AG04449 (cell line): ENCODE data around the gene YAF2.

ENCODE experiments used
- CTCF ChIA-PET: fragments of 350-600 bp; formaldehyde crosslinking; extraction: SDS; loops from one replicate; lab custom pipeline; 2021; ENCODE audit warnings: antibody characterized with exemption; lab: Yijun Ruan, JAX
- POLR2A ChIA-PET: fragments of 400-600, 350-600 bp; formaldehyde crosslinking; extraction: SDS; loops from one replicate; lab custom pipeline; 2020; ENCODE audit warnings: antibody characterized with exemption, inconsistent platforms; lab: Yijun Ruan, JAX
- DNase-seq: peaks from one replicate; pipeline ENCODE4 v3.0.0-alpha.2; 2010; ENCODE audit warnings: low read depth, low spot score
- H3K4me3 ChIP-seq: 2 replicates; pipeline ENCODE4 v1.5.1; 2011; ENCODE audit warnings: low read depth, mild to moderate bottlenecking, control low read depth, low read length
- CTCF ChIP-seq: IDR thresholded peaks from one replicate; pipeline ENCODE4 v1.5.1; 2011; ENCODE audit warnings: mild to moderate bottlenecking, moderate library complexity, low read length, control low read depth, inconsistent platforms; ENCODE audit not compliant: insufficient read depth; ENCODE audit errors: missing control alignments

The YAF2 gene

GRCh38 chr12:42180990-42181596, 57.0 kb downstream of the YAF2 start:
- ChIA-PET CTCF (no interaction called here), POLR2A (no interaction called here)
- H3K4me3 ChIP-seq, result no peak overlapping the region
- DNase-seq, result no peak
- TF ChIP-seq CTCF, result no peak

- no peak for DNase-seq
- POLR2A ChIA-PET, result no interaction called here
- TF ChIP-seq CTCF, result no peak
- H3K4me3 ChIP-seq, result no peak overlapping the region
- CTCF ChIA-PET, result no interaction called here
Observed at GRCh38 chr12:42178101-42178500, 59.9 kb downstream of the YAF2 start.

- ChIA-PET POLR2A (no interaction called here), CTCF (no interaction called here)
- no peak for TF ChIP-seq CTCF
- DNase-seq, result no peak
- H3K4me3 ChIP-seq, result no peak overlapping the region
Observed at GRCh38 chr12:42174978-42175377, 63.1 kb downstream of the YAF2 start.

- no peak for DNase-seq
- TF ChIP-seq CTCF, result no peak
- no peak overlapping the region for H3K4me3 ChIP-seq
- CTCF ChIA-PET, result no interaction called here
- POLR2A ChIA-PET, result no interaction called here
Observed at GRCh38 chr12:42173961-42174521, 64.0 kb downstream of the YAF2 start.

GRCh38 chr12:42172441-42173210, 65.4 kb downstream of the YAF2 start:
- no peak for TF ChIP-seq CTCF
- CTCF ChIA-PET, result no interaction called here
- DNase-seq, result no peak
- H3K4me3 ChIP-seq, result no peak overlapping the region
- POLR2A ChIA-PET, result no interaction called here

- TF ChIP-seq CTCF, result no peak
- H3K4me3 ChIP-seq, result no peak overlapping the region
- POLR2A ChIA-PET, result no interaction called here
- no peak for DNase-seq
- CTCF ChIA-PET, result no interaction called here
Observed at GRCh38 chr12:42167711-42168110, 70.3 kb downstream of the YAF2 start.
